Lower leg skin (tissue), 4 donors: ENCODE results near the gene UBAP1L. TPM values are rescaled to one million over a fixed set of nuclear protein-coding genes. Genes with fewer than 3 reads are reported as not detected.

Source experiments
- DNase-seq, 2 donors: peaks; one replicate each; pipeline ENCODE4 v3.0.0-alpha.2; 2019; ENCODE audit warnings: low spot score in 2 of 2
- H3K4me3 ChIP-seq: fragments of 200-600 bp; sonication (generic); 2 replicates; pipeline ENCODE4 v1.5.1; 2017; ENCODE audit warnings: mild to moderate bottlenecking, low read depth; ENCODE audit not compliant: poor library complexity, severe bottlenecking
- POLR2A ChIP-seq, 2 donors: fragments of 450-650 bp; IDR thresholded peaks; one replicate each; pipeline ENCODE4 v1.6.1; 2016 to 2017; ENCODE audit warnings: antibody characterized with exemption in 2 of 2, mild to moderate bottlenecking in 1 of 2, moderate library complexity in 1 of 2
- WGBS, 2 donors: methylation state at CpG; one replicate each; pipeline ENCODE4 v1.1.5; 2018; 5-methylcytosine and 5-hydroxymethylcytosine counted together
- intact Hi-C: fragments of 100-400 bp; cut with DNase I; formaldehyde crosslinking; loops from one replicate; pipeline ENCODE4 v1.15.0; 2023; ENCODE audit warnings: low total_unique reads
- total RNA-seq, 4 donors: library from RNA; depleted of rRNA; stranded (reverse); fragments of >200 nt; gene quantifications; one replicate each; pipeline ENCODE4 v1.1.0, GENCODE V29; 2016
- TF ChIP-seq, protein P1 (sequence below), 3 donors: fragments of 450-650 bp; IDR thresholded peaks; one replicate each; pipeline ENCODE4 v1.5.1; 2016; ENCODE audit warnings: antibody characterized with exemption in 3 of 3, mild to moderate bottlenecking in 3 of 3, moderate library complexity in 2 of 3

Gene UBAP1L
- total RNA-seq, result 1 to 10 TPM; 1.7 to 3.3 (median 3.0) TPM

GRCh38 chr15:65115086-65115485, at the start of gene UBAP1L:
TSS of gene UBAP1L (minus strand) at chr15:65115200. CDS start at chr15:65106215, 8,985 bp downstream.
- H3K4me3 ChIP-seq, result no peak within 1 kb of the TSS
- intact Hi-C loops, result no loop called here
- 88% methylated on average over 2 of the region's 2 CpGs for WGBS, 2 donors
- TF ChIP-seq POLR2A (IDR thresholded peaks at IDR 0.05), result no peak
- TF ChIP-seq, protein P1, sequence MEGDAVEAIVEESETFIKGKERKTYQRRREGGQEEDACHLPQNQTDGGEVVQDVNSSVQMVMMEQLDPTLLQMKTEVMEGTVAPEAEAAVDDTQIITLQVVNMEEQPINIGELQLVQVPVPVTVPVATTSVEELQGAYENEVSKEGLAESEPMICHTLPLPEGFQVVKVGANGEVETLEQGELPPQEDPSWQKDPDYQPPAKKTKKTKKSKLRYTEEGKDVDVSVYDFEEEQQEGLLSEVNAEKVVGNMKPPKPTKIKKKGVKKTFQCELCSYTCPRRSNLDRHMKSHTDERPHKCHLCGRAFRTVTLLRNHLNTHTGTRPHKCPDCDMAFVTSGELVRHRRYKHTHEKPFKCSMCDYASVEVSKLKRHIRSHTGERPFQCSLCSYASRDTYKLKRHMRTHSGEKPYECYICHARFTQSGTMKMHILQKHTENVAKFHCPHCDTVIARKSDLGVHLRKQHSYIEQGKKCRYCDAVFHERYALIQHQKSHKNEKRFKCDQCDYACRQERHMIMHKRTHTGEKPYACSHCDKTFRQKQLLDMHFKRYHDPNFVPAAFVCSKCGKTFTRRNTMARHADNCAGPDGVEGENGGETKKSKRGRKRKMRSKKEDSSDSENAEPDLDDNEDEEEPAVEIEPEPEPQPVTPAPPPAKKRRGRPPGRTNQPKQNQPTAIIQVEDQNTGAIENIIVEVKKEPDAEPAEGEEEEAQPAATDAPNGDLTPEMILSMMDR (IDR thresholded peaks at IDR 0.05), result no peak
- no peak for DNase-seq

- no peak overlapping the region for H3K4me3 ChIP-seq
- no peak for DNase-seq
- intact Hi-C loops, result no loop called here
- 81 to 86% methylated on average over 1 of the region's 1 CpG for WGBS, 2 donors
- TF ChIP-seq POLR2A (IDR thresholded peaks at IDR 0.05), result no peak
- TF ChIP-seq, protein P1 (IDR thresholded peaks at IDR 0.05), result no peak
These were observed 49.1 kb upstream of the UBAP1L start for GRCh38 chr15:65164139-65164538.

- H3K4me3 ChIP-seq, result no peak overlapping the region
- no peak for DNase-seq
- TF ChIP-seq, protein P1 (IDR thresholded peaks at IDR 0.05), result no peak
- TF ChIP-seq POLR2A (IDR thresholded peaks at IDR 0.05), result no peak
- 83 to 85% methylated on average over 4 of the region's 4 CpGs for WGBS, 2 donors
- intact Hi-C loops, result no loop called here
These were observed 48.0 kb upstream of the UBAP1L start for GRCh38 chr15:65163041-65163440.

DNA sequence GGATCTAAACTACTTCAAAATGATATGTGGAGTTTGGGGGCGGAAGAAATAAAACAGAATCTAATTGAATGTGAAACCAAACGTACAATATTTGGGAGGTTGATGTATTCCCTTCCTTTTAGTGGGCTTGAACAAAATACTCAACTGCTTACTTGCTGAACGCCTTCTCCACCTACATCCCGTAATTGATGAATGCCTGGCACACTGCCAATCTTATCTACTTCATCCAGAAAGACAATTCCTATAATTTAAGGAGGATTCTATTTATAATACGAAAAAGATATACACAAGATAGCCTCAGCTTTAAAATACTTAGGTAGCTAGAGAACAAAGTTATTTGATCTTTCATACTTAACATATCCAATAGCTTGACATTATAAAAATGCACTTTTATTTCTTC, 41.7 kb upstream of the UBAP1L start:
- 70 to 76% methylated on average over 5 of the region's 5 CpGs for WGBS, 2 donors
- DNase-seq, result no peak
- no peak overlapping the region for H3K4me3 ChIP-seq
- TF ChIP-seq POLR2A (IDR thresholded peaks at IDR 0.05), result no peak
- TF ChIP-seq, protein P1 (IDR thresholded peaks at IDR 0.05), result no peak
- intact Hi-C loops, result no loop called here

DNA sequence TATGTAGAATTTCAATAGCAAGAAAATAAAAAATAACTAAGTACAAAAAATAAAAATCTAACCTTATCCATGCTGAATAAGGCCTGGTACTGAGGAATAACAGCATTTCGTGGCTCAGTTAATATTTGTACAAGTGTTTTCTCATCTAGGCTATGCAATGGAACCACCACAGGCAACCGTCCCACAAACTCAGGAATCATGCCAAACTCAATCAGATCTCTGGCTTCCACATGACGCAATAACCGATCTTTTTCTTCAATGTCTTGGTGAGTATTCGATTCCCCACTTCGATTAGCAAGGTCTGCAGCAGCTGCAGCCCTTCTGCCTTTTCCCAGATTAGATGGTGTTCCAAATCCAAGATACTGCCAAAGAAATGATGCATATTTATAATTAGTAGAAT, 39.7 kb upstream of the UBAP1L start:
- 78 to 79% methylated on average over 6 of the region's 6 CpGs for WGBS, 2 donors
- no peak for DNase-seq
- intact Hi-C loops, result no loop called here
- H3K4me3 ChIP-seq, result no peak overlapping the region
- TF ChIP-seq POLR2A (IDR thresholded peaks at IDR 0.05), result no peak

DNA sequence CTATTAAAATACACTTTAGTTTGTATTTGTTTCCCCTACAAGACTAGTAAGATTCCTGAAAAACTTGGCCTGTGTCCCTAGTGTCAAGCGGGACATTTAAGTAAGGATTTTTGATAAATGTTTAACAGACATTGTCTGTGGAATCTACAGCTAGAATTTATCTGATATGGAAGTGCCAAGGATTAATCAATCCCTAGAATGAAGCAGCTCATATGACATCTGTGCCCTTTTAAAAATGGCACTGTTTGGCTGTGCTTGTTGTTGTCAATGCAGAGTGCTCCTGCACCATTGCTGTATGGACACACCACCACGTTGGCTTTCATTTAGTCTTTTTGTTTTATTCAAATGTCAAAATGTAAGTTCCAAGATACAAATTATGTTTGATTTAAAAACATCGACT, 32.9 kb upstream of the UBAP1L start:
- WGBS, 2 donors, result 85 to 87% methylated on average over 3 of the region's 3 CpGs
- intact Hi-C loops, result no loop called here
- no peak for DNase-seq
- TF ChIP-seq POLR2A (IDR thresholded peaks at IDR 0.05), result no peak
- TF ChIP-seq, protein P1 (IDR thresholded peaks at IDR 0.05), result no peak
- H3K4me3 ChIP-seq, result no peak overlapping the region
